ENCODE results near the gene EXOC7.

Gene EXOC7

DNA sequence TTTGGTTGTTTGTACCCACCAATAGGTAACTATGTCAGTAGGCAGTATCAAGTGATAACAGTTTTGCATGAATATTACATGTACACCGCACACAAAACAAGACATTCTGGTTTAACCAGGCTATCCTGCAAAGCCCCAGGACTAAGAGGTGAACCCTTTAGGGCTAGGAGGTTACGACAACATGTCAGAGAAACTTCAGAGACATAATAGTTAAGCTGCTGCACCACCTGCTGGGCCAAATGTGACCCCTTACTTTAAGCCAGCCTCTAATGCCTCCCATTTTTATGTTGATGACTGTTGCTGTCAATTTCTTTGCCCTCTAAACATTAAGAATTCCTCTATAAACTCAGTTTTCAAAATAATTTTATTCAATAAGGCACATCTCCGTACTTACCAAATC is 46.7 kb downstream of the EXOC7 start:
- no peaks in the 10 kb centered on the region for H3K4me1 ChIP-seq (ENCODE audit: insufficient read depth, low read length)
- H2AFZ ChIP-seq (ENCODE audit: low read depth, low read length) = no peak overlapping the region
- H3K9me3 ChIP-seq (ENCODE audit: insufficient read depth, low read length, severe bottlenecking) = no peaks in the 10 kb centered on the region
- ATAC-seq (ENCODE audit: insufficient read depth, low read depth) (0 out of 3 replicates have a peak, but pooled peaks have one; percentile 40), DNase-seq (no peak)
- H3K4me2 ChIP-seq (ENCODE audit: insufficient read depth, low read length) = no peak overlapping the region
- H3K4me3 ChIP-seq (ENCODE audit: low read depth in 1 of 2, low read length in 2 of 2) = no peak overlapping the region
- no peaks in the 10 kb centered on the region for H4K20me1 ChIP-seq (ENCODE audit: insufficient read depth, low read length)
- H3K27me3 ChIP-seq (ENCODE audit: insufficient read depth, low read length, poor library complexity) = no peaks in the 10 kb centered on the region
- no peak for TF ChIP-seq EZH2 (IDR thresholded peaks at IDR 0.05; ENCODE audit: borderline replicate concordance, low read depth, low read length, severe bottlenecking)
- TF ChIP-seq, protein P1, sequence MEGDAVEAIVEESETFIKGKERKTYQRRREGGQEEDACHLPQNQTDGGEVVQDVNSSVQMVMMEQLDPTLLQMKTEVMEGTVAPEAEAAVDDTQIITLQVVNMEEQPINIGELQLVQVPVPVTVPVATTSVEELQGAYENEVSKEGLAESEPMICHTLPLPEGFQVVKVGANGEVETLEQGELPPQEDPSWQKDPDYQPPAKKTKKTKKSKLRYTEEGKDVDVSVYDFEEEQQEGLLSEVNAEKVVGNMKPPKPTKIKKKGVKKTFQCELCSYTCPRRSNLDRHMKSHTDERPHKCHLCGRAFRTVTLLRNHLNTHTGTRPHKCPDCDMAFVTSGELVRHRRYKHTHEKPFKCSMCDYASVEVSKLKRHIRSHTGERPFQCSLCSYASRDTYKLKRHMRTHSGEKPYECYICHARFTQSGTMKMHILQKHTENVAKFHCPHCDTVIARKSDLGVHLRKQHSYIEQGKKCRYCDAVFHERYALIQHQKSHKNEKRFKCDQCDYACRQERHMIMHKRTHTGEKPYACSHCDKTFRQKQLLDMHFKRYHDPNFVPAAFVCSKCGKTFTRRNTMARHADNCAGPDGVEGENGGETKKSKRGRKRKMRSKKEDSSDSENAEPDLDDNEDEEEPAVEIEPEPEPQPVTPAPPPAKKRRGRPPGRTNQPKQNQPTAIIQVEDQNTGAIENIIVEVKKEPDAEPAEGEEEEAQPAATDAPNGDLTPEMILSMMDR (IDR thresholded peaks at IDR 0.05; ENCODE audit: borderline replicate concordance, extremely low read depth, low read length, poor library complexity, severe bottlenecking) = peak; percentile 45
- no peak overlapping the region for H3K9ac ChIP-seq (ENCODE audit: low read depth, low read length)
- peaks cover 14% of the 10 kb centered on the region for H3K79me2 ChIP-seq (ENCODE audit: insufficient read depth, low read length)
- H3K36me3 ChIP-seq (ENCODE audit: insufficient read depth, low read length) = peaks cover 84% of the 10 kb centered on the region
- no peak overlapping the region for H3K27ac ChIP-seq (ENCODE audit: low read length)

DNA sequence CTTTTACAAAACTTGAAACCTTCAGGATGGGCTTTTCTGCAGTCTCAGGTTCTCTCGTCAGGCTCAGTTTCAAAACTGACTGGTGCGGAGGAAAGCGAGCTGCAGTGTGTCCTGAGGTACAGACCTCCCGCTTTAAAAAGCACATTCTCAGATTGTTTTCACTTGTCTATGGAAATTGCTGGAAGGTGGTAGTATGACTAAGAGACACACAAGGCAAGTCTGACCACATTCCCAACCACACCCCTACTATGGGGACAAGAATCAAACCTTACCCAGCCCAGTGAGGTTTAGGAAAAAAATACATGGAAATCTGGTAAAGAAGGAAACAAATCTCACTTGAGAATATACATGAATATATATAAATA is 49.5 kb downstream of the EXOC7 start:
- no peaks in the 10 kb centered on the region for H3K9me3 ChIP-seq (ENCODE audit: insufficient read depth, low read length, severe bottlenecking)
- H3K27ac ChIP-seq (ENCODE audit: low read length) = no peak overlapping the region
- H3K9ac ChIP-seq (ENCODE audit: low read depth, low read length) = no peak overlapping the region
- peaks cover 17% of the 10 kb centered on the region for H3K79me2 ChIP-seq (ENCODE audit: insufficient read depth, low read length)
- no peaks in the 10 kb centered on the region for H4K20me1 ChIP-seq (ENCODE audit: insufficient read depth, low read length)
- ATAC-seq (ENCODE audit: insufficient read depth, low read depth) (no peak), DNase-seq (no peak)
- H3K4me3 ChIP-seq (ENCODE audit: low read depth in 1 of 2, low read length in 2 of 2) = no peak overlapping the region
- no peak overlapping the region for H2AFZ ChIP-seq (ENCODE audit: low read depth, low read length)
- no peaks in the 10 kb centered on the region for H3K4me1 ChIP-seq (ENCODE audit: insufficient read depth, low read length)
- H3K36me3 ChIP-seq (ENCODE audit: insufficient read depth, low read length) = peaks cover 87% of the 10 kb centered on the region
- H3K4me2 ChIP-seq (ENCODE audit: insufficient read depth, low read length) = no peak overlapping the region
- no peaks in the 10 kb centered on the region for H3K27me3 ChIP-seq (ENCODE audit: insufficient read depth, low read length, poor library complexity)
- TF ChIP-seq EZH2 (IDR thresholded peaks at IDR 0.05; ENCODE audit: borderline replicate concordance, low read depth, low read length, severe bottlenecking) = no peak
- TF ChIP-seq, protein P1 (IDR thresholded peaks at IDR 0.05; ENCODE audit: borderline replicate concordance, extremely low read depth, low read length, poor library complexity, severe bottlenecking) = no peak

DNA sequence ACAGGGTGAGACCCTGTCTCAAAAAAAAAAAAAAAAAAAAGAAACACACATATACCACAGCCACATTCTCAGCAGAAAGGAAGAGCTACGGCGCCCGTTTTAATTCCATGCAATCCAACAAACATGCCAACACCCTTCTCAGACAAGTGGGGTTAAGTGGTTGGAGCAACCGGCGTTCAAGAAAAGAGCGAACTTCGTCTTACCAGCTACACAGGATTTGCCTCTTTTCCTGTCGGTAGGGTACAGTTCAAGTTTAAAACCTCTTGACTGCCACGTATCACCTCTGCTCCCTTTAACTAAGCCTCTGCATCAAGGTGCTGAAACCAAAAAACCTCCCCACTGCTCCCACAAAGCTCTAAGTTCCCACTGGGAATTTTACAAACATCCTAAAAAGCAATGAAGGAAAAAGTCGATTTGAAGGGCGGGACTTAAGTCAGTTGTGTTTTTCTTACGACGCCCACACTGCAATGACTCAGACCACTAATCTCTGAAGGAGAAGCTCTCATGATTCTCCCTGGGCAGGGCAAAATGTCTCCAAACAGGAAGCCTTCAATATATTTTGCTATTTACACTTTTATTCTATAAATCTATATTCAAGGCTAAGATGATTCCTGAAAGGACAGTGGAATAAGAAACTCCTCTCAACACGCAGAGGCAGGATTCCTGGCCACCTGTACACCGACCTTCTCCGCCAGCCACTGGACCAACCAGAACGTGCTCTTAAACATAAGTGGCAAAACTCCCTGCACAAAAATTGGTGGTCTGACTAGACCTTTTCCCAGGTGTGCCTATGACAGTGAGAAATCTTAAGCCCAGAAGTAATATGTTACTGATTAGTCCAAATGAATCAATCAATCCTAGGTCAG is 50.1 kb downstream of the EXOC7 start:
- Histone ChIP-seq H3K27me3 (ENCODE audit: insufficient read depth, low read length, poor library complexity) (no peaks in the 10 kb centered on the region), H3K4me1 (ENCODE audit: insufficient read depth, low read length) (no peaks in the 10 kb centered on the region), H3K4me2 (ENCODE audit: insufficient read depth, low read length) (no peak overlapping the region), H4K20me1 (ENCODE audit: insufficient read depth, low read length) (no peaks in the 10 kb centered on the region), H2AFZ (ENCODE audit: low read depth, low read length) (no peak overlapping the region), H3K4me3 (ENCODE audit: low read depth in 1 of 2, low read length in 2 of 2) (no peak overlapping the region), H3K9ac (ENCODE audit: low read depth, low read length) (no peak overlapping the region), H3K9me3 (ENCODE audit: insufficient read depth, low read length, severe bottlenecking) (no peaks in the 10 kb centered on the region), H3K36me3 (ENCODE audit: insufficient read depth, low read length) (peaks cover 87% of the 10 kb centered on the region), H3K79me2 (ENCODE audit: insufficient read depth, low read length) (peaks cover 17% of the 10 kb centered on the region), H3K27ac (ENCODE audit: low read length) (no peak overlapping the region)
- no peak for TF ChIP-seq EZH2 (IDR thresholded peaks at IDR 0.05; ENCODE audit: borderline replicate concordance, low read depth, low read length, severe bottlenecking)
- TF ChIP-seq, protein P1 (IDR thresholded peaks at IDR 0.05; ENCODE audit: borderline replicate concordance, extremely low read depth, low read length, poor library complexity, severe bottlenecking) = no peak
- no peak for ATAC-seq (ENCODE audit: insufficient read depth, low read depth)
- no peak for DNase-seq
